ENCODE measurements around the gene LRRC74A.

DNA sequence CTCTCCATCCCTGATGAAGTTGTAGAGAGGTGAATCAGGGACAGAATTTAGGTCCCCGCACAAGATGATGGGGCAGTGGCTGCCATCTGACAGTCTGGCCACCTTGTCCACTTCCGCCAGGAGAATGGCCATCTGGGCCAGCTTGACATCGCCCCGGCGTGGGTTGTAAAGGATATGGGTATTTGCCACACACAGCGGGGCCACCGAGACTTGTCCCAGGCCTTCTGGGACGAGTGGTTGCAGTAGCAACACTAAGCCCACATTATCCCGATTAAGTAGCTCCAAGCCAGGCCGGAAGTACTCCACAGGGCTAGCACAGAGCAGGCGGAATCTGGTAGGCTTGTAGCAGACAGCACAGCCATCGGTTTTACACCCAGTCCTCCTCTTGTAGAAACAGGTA lies 19.8 kb upstream of the LRRC74A start:
- TF ChIP-seq, protein P1, sequence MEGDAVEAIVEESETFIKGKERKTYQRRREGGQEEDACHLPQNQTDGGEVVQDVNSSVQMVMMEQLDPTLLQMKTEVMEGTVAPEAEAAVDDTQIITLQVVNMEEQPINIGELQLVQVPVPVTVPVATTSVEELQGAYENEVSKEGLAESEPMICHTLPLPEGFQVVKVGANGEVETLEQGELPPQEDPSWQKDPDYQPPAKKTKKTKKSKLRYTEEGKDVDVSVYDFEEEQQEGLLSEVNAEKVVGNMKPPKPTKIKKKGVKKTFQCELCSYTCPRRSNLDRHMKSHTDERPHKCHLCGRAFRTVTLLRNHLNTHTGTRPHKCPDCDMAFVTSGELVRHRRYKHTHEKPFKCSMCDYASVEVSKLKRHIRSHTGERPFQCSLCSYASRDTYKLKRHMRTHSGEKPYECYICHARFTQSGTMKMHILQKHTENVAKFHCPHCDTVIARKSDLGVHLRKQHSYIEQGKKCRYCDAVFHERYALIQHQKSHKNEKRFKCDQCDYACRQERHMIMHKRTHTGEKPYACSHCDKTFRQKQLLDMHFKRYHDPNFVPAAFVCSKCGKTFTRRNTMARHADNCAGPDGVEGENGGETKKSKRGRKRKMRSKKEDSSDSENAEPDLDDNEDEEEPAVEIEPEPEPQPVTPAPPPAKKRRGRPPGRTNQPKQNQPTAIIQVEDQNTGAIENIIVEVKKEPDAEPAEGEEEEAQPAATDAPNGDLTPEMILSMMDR (IDR thresholded peaks at IDR 0.05): no peak
- no peak for TF ChIP-seq EP300 (IDR thresholded peaks at IDR 0.05)

All from ovary (tissue), 3 donors.